Measurements from ENCODE around the gene WDR59.
A peak's percentile ranks its signal among the peaks of the same experiment; 100 is the strongest.

WDR59 gene

DNA sequence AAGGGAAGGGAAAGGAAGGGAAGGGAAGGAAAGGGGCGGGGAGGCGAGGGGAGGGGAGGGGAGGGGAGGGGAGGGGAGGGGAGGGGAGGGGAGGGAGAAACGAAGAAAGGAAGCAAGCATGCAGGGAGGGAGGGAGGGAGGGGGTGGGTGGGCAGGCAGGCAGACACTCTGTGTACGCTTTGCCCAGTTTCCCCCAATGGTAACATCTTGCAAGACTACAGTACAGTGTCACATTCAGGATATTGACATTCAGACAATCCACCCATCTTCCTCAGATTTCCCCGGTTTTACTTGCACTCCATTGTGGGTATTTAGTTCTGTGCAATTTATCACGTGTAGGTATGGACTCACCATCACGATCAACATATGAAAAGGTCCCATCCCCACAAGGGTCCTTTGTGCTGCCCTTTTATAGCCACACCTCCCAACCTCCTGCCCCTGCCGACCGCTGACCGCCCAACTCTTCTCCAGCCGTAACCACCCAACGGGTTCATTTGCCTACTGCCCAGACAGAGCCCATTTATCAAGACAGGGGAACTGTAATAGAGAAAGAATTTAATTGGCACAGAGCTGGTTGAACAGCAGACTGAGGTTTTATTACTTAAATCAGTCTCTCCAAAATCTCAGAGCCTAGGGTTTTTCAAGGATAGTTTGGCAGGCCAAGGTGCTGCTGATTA, 118.9 kb downstream of the WDR59 start:
- TF ChIP-seq, protein P1, sequence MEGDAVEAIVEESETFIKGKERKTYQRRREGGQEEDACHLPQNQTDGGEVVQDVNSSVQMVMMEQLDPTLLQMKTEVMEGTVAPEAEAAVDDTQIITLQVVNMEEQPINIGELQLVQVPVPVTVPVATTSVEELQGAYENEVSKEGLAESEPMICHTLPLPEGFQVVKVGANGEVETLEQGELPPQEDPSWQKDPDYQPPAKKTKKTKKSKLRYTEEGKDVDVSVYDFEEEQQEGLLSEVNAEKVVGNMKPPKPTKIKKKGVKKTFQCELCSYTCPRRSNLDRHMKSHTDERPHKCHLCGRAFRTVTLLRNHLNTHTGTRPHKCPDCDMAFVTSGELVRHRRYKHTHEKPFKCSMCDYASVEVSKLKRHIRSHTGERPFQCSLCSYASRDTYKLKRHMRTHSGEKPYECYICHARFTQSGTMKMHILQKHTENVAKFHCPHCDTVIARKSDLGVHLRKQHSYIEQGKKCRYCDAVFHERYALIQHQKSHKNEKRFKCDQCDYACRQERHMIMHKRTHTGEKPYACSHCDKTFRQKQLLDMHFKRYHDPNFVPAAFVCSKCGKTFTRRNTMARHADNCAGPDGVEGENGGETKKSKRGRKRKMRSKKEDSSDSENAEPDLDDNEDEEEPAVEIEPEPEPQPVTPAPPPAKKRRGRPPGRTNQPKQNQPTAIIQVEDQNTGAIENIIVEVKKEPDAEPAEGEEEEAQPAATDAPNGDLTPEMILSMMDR (IDR thresholded peaks at IDR 0.05; ENCODE audit: insufficient read depth, low read depth, low read length, missing control alignments), result no peak
- no peak overlapping the region for H3K4me3 ChIP-seq (ENCODE audit: low read depth, low read length)
- DNase-seq (ENCODE audit: low read depth), result no peak

DNA sequence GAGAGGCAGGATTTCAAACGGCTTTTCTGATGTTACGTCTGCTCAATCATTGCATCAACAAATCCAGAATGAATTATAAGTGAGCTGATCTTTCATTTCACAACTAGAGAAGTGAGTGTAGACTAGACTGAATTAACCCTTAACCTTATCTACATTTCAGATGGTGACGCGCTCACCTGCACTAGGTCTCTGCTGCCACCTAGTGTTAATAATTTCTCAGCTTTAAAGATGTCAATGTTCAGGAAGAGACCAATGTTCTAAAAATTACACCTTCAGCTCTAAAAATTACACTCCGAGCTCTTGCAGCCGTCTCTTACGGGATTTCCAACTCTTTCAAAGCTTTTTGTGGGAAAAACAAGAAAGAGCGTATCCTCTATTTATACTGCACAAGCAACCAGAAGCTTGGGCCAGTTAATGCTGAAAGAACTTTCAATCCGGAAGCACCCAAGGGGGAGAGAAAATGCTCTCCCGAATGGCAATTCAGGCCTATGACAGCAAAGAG, 122.1 kb downstream of the WDR59 start:
- no peak overlapping the region for H3K4me3 ChIP-seq (ENCODE audit: low read depth, low read length)
- TF ChIP-seq, protein P1 (IDR thresholded peaks at IDR 0.05; ENCODE audit: insufficient read depth, low read depth, low read length, missing control alignments), result peak; percentile 66

DNA sequence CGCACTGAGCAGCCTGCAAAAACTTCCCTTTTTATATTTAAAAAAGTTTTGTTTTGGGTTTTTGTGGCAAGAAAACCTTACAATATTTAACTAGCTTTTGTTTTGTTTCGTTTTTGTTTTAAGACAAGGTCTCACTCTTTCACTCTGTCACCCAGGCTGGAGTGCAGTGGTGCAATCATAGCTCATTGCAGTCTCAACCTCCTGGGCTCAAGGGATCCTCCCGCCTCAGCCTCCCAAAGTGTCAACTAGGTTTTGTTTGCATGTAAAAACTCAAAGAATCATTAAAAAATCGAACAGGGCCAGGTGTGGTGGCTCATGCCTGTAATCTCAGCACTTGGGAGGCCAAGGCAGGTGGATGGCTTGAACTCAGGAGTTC, 132.4 kb downstream of the WDR59 start:
- TF ChIP-seq, protein P1 (IDR thresholded peaks at IDR 0.05; ENCODE audit: insufficient read depth, low read depth, low read length, missing control alignments), result no peak
- H3K4me3 ChIP-seq (ENCODE audit: low read depth, low read length), result no peak overlapping the region
- DNase-seq (ENCODE audit: low read depth), result no peak

More for the DNA sequence above, 122.1 kb downstream of the WDR59 start:
- DNase-seq (ENCODE audit: low read depth), result peak; percentile 74

DNA sequence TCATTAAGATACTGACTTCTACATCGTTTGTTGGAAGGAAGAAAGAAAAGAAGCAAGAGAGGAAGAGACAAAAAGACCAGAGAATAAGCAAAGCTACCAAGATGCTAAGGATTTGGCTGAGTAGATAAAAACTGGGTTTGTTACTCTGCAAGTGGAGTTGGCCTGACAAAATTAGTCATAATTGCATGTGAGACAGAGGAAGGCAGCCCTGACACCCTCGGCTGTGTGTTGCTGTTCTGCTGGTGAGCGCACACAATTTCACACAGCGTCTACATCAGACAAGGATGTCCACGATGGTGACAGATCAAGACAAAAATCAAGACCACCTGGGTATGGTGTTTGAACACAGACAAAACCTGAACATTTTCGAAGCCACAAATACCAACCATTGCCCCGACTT, 134.9 kb downstream of the WDR59 start:
- H3K4me3 ChIP-seq (ENCODE audit: low read depth, low read length), result no peak overlapping the region
- no peak for DNase-seq (ENCODE audit: low read depth)
- TF ChIP-seq, protein P1 (IDR thresholded peaks at IDR 0.05; ENCODE audit: insufficient read depth, low read depth, low read length, missing control alignments), result no peak

DNA sequence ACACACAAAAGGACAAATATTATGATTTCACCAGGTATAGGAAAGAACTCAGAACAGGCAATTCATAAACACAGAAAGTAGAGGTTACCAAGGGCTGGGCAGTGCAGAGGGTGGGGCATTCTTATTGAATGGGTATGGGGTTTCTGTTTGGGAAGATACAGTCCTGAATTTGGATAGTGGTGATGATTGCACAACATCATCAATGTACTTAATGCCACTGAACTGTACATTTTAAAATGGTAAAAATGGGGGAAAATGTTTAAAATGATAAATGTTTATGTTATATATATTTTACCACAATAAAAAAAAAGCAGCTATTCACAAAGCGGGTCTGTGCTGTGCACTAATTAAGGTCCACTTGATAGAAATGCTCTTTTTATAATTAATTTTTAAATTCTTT, 137.7 kb downstream of the WDR59 start:
- H3K4me3 ChIP-seq (ENCODE audit: low read depth, low read length), result no peak overlapping the region
- no peak for DNase-seq (ENCODE audit: low read depth)
- TF ChIP-seq, protein P1 (IDR thresholded peaks at IDR 0.05; ENCODE audit: insufficient read depth, low read depth, low read length, missing control alignments), result no peak

DNA sequence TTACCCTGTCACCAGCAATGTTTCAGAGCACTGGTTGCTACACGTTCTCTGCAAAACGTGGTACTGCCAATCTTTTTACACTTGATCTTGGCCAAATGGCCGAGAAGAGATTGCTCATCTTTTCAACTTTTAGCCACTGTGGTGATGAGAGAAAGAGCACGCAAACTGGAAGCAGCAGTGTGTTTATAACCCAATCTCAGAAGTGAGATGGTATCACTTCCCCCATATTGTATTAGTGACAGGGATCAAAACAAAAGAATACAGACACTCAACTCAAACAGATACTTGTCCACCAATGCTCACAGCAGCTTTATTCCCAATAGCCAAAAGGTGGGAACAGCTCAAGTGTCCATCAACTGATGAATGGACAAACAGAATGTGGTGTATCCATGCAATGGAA, 138.2 kb downstream of the WDR59 start:
- TF ChIP-seq, protein P1 (IDR thresholded peaks at IDR 0.05; ENCODE audit: insufficient read depth, low read depth, low read length, missing control alignments), result no peak
- H3K4me3 ChIP-seq (ENCODE audit: low read depth, low read length), result no peak overlapping the region
- peak; percentile 26 for DNase-seq (ENCODE audit: low read depth)
